DMS79 (cell line): Measurements from ENCODE around the gene ARHGEF10L.
"Not testable (repeated sequence)": the region's sequence is repeated elsewhere in the genome, so short reads cannot be mapped to it uniquely, and the experiment has no call there.

Experiments used
- DNase-seq: peaks from one replicate; lab custom pipeline; 2025; lab: John Stamatoyannopoulos, UW

The ARHGEF10L gene

DNA sequence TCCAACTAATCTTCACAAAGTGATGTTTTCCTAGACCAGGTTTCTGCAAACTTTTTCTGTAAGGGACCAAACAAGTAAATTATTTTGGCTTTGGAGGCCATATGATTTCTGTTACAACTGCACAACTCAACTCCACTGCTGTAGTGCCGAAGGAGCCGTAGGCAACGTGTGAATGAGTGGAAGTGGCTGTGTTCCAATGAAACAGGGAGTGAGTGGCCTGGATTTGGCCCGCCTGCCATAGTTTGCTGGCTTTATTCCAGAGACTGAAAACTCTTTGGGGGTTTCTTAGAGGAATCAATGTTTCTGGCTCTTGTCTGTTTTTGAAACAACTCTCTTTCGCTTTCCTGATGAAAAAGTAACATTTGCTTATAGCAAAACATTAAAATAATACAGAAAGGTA, 203.1 kb downstream of the ARHGEF10L start:
- DNase-seq = peak; percentile 64

DNA sequence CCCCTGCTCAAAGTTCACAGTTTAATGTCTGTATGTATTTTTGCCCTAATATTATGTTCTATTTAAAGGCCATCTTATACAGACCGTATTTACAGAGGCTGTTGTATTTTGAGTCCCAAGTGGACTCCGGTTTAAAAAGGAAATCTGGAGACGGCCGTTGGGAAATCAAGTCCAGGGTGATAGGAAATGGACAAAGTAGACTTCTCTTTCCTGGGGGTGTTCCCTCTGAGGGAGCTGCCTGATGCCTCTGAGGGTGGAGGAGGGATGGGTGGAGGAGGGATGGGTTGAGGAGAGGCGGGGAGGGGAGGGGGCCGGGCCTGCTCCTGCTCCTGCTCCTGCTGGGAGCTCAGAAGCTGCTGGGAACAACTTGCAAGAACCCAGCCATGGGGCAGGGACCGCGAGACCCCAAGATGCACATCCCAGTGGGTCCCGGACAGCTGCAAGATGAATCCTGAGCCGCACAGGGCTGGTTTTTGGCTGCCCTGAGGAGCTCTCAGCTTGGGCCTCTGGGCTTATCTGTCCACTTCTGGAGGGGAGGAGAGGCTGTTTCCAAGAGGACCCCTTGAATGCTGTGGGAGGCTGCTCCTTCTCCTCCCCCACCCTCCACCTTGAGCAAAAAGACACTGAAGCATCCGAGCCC, 203.6 kb downstream of the ARHGEF10L start:
- no peak for DNase-seq

DNA sequence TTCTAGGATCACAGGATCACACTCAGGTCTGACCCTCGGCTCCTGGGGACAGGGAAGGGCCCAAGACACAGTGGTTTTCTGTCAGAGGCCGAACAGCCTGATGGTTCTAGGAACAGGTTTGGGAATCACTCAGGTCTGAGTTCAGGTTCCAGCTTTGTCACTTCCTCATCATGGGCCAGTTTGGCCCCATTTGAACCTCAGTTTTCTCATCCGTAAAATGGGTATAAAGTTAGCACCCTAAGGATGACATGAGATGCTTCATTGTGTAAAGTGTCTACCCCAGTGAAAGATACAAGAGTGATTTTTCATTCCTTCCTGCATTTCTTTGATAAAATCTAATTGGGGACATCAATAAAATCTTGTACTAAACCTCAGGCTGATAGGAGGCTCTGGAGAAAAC, 204.4 kb downstream of the ARHGEF10L start:
- DNase-seq = no peak

DNA sequence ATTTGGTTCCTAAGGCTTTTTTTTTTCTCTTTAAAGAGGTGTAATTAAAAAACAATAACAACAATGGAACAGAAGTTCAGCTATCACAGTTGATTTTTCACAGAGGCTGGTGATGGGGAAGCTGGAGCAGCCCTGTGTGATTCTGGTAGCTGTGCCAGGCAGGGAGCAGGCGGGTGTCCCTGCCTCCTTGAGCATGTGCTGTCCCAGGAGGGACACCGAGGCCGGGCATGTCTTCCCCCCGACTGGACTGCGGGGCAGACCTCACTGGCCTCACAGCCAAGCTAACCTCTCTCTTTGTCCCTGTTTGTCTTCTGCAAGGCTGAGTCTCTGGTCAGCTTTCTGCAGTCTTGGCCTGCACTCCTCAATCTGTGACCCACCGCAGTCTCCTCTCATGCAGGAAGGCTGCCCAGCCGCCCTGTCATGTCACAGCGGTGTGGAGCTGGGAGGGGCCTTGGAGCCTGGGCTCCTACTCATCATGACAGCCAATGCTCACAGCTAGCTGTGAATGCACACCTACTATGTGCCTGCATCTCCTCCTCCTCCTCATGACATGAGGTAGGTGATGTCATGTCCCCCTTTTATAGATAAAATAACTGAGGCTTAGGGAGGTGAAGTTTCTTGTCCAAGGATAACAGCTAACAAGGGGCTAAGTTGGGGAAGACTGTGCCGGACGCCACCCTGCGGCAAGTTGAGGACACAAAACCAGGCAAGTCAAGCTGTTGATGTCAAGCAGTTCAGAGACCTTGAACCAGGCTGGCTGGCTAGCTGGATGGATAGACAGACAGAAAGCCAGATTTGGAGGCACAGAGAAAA, 205.4 kb downstream of the ARHGEF10L start:
- DNase-seq = no peak

DNA sequence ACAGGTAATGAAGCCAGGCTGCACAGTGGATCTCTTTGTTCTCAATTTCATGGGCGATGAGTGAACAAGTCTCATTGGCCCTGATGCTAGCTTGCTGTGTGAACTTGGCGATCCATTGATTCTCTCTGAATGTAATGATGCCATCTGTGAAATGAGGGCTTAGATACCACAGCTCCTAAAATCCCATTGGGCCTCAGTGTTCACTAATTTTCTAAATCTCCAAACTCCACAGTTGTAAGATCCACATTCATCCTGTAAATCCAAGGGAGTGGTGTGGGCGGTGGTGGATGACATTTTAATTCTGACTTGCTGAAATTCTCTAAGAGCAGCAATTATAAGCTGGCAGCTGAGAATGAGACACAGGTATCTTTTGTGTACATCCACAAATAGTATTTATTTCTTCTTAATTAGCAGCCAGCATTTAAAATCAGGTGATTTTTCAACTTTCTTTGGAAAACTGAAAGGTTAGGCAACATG, 206.0 kb downstream of the ARHGEF10L start:
- DNase-seq = no peak

DNA sequence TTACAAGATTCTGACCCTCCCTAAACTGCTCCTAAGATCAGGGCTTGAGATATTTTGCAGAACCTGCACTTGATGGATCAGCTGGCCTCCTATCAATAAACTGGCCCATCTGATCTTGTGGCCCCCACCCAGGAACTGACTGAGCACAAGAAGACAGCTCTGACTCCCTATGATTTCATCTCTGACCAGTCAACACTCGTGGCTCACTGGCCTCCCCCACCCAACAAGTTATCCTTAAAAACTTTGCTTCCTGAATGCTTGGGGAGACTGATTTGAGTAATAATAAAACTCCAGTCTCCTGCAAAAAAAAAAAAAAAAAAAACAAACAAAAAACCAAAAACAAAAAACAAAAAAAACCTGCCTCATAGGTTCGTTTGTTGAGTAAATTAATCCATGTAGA, 206.8 kb downstream of the ARHGEF10L start:
- not testable (repeated sequence) for DNase-seq

DNA sequence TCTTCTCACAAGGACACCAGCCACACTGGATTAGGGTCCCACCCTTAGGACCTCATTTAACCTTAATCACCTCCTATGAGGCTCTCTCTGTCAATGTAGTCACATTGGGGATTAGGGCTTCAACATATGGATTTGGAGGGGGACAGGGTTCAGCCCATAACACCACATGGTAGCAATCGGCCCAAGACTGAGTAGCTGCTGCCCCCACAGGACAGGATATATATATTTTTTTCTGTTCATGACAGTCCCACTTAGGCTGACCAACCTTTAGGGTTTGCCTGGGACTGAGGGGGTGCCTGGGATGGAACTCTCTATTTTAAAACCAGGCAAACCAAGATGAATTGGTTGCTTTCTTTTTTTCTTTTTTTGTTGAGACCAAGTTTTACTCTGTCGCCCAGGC, 207.4 kb downstream of the ARHGEF10L start:
- DNase-seq = no peak
